H1 (cell line): Measurements from ENCODE around the gene POLE2. TPM values are rescaled to one million over a fixed set of nuclear protein-coding genes. Genes with fewer than 3 reads are reported as not detected.

ENCODE experiments used
- CTCF ChIA-PET: fragments of 300-600 bp; sonication (Branson Sonifier 250); formaldehyde crosslinking; loops from one replicate; lab custom pipeline; 2021; ENCODE audit not compliant: partially characterized antibody; lab: Charles Lee
- POLR2A ChIA-PET: fragments of 300-600 bp; sonication (Branson Sonifier 250); formaldehyde crosslinking; loops from one replicate; lab custom pipeline; 2021; ENCODE audit warnings: inconsistent platforms; ENCODE audit not compliant: partially characterized antibody; lab: Charles Lee
- DNase-seq, 2 experiments: peaks; one replicate each; pipeline versions ENCODE4 v3.0.0 to v3.0.0-alpha.2; 2010 to 2022; ENCODE audit warnings: low spot score in 2 of 2, low read depth in 1 of 2, mixed read lengths in 1 of 2
- FAIRE-seq: peaks from 2 replicates; lab custom pipeline; 2011; peaks lifted over from hg19 to GRCh38; lab: Jason Lieb, UNC
- H2AFZ ChIP-seq: 2 replicates; pipeline ENCODE4 v1.8.1; 2012; ENCODE audit warnings: low read length, inconsistent platforms
- H2AK5ac ChIP-seq: 2 replicates; pipeline ENCODE4 v1.6.1; 2013; ENCODE audit warnings: low read depth, low read length
- H2BK120ac ChIP-seq: replicated peaks from 2 replicates; pipeline ENCODE3; 2013; ENCODE audit warnings: low read depth, low read length, inconsistent platforms
- H2BK12ac ChIP-seq: 2 replicates; pipeline ENCODE4 v1.6.1; 2013; ENCODE audit warnings: low read depth, low read length
- H2BK15ac ChIP-seq: 2 replicates; pipeline ENCODE4 v1.6.1; 2013; ENCODE audit warnings: low read length
- H2BK20ac ChIP-seq: 2 replicates; pipeline ENCODE4 v1.6.1; 2013; ENCODE audit warnings: low read length
- H2BK5ac ChIP-seq: 2 replicates; pipeline ENCODE4 v1.6.1; 2013; ENCODE audit warnings: low read depth, low read length
- H3K14ac ChIP-seq: 2 replicates; pipeline ENCODE4 v1.6.1; 2013; ENCODE audit warnings: inconsistent platforms; ENCODE audit not compliant: insufficient read length
- H3K18ac ChIP-seq: 2 replicates; pipeline ENCODE4 v1.6.1; 2013; ENCODE audit warnings: low read length; ENCODE audit errors: extremely low read depth
- H3K23ac ChIP-seq: 2 replicates; pipeline ENCODE4 v1.6.1; 2013; ENCODE audit warnings: inconsistent platforms; ENCODE audit not compliant: insufficient read length
- H3K23me2 ChIP-seq: 2 replicates; pipeline ENCODE4 v1.6.1; 2013; ENCODE audit warnings: low read depth, low read length
- H3K27ac ChIP-seq: 2 replicates; pipeline ENCODE4 v1.6.1; 2011; ENCODE audit warnings: low read depth, low read length, inconsistent platforms
- H3K27me3 ChIP-seq, 4 experiments: replicated peaks in 1 of 4; 1 replicate in 1 of 4; 2 replicates in 3 of 4; pipeline versions ENCODE4 v1.6.1 to v1.8.1; 2011 to 2013; ENCODE audit warnings: low read length in 3 of 4, mild to moderate bottlenecking in 3 of 4, inconsistent platforms in 2 of 4, mixed read lengths in 2 of 4, moderate library complexity in 1 of 4; ENCODE audit not compliant: control insufficient read depth in 3 of 4, insufficient read depth in 3 of 4; ENCODE audit errors: extremely low read depth in 1 of 4
- H3K36me3 ChIP-seq, 4 experiments: 2 replicates each; pipeline versions ENCODE4 v1.6.1 to v1.8.1; 2011 to 2013; ENCODE audit warnings: mild to moderate bottlenecking in 4 of 4, low read length in 3 of 4, moderate library complexity in 2 of 4, control low read depth in 1 of 4, inconsistent platforms in 1 of 4; ENCODE audit not compliant: insufficient read depth in 4 of 4, control insufficient read depth in 2 of 4
- H3K4ac ChIP-seq: replicated peaks from 2 replicates; pipeline ENCODE3; 2013; ENCODE audit warnings: low read length, low read depth, mixed read lengths, inconsistent platforms; ENCODE audit not compliant: insufficient read length
- H3K4me1 ChIP-seq, 4 experiments: replicated peaks in 1 of 4; 1 replicate in 1 of 4; 2 replicates in 3 of 4; pipeline versions ENCODE4 v1.6.1 to v1.8.1; 2011 to 2013; ENCODE audit warnings: low read length in 3 of 4, inconsistent platforms in 2 of 4, mixed read lengths in 1 of 4; ENCODE audit not compliant: insufficient read depth in 4 of 4, control insufficient read depth in 3 of 4
- H3K4me2 ChIP-seq, 2 experiments: 2 replicates each; pipeline versions ENCODE4 v1.6.1 to v1.8.1; 2011 to 2013; ENCODE audit warnings: low read depth in 2 of 2, low read length in 2 of 2, control low read depth in 1 of 2, inconsistent platforms in 1 of 2, mild to moderate bottlenecking in 1 of 2; ENCODE audit not compliant: insufficient read depth in 1 of 2
- H3K4me3 ChIP-seq, 4 experiments: fragments of 200-600, 300-600 bp in 1 of 4; sonication (generic), shearing (Covaris generic), sonication (Bioruptor Twin) in 1 of 4; 2 replicates each; pipeline versions ENCODE4 v1.5.1 to v1.8.1; 2011 to 2016; ENCODE audit warnings: low read length in 4 of 4, low read depth in 3 of 4, control low read depth in 2 of 4, inconsistent platforms in 2 of 4, mild to moderate bottlenecking in 2 of 4, mixed read lengths in 1 of 4, moderate library complexity in 1 of 4; ENCODE audit not compliant: insufficient read depth in 2 of 4; ENCODE audit errors: extremely low read depth in 1 of 4
- H3K56ac ChIP-seq: replicated peaks from 2 replicates; pipeline ENCODE3; 2013; ENCODE audit warnings: low read depth, mild to moderate bottlenecking, mixed read lengths, low read length, inconsistent platforms; ENCODE audit not compliant: insufficient read length
- H3K79me1 ChIP-seq: 2 replicates; pipeline ENCODE4 v1.6.1; 2013; ENCODE audit warnings: low read depth, low read length, control low read depth
- H3K79me2 ChIP-seq, 2 experiments: 2 replicates each; pipeline versions ENCODE4 v1.6.1 to v1.8.1; 2012 to 2013; ENCODE audit warnings: low read length in 2 of 2, mild to moderate bottlenecking in 2 of 2, inconsistent platforms in 1 of 2; ENCODE audit not compliant: insufficient read depth in 2 of 2, control insufficient read depth in 1 of 2
- H3K9ac ChIP-seq, 4 experiments: replicated peaks in 1 of 4; 1 replicate in 1 of 4; 2 replicates in 3 of 4; pipeline versions ENCODE4 v1.6.1 to v1.8.1; 2011 to 2013; ENCODE audit warnings: low read depth in 3 of 4, low read length in 3 of 4, control low read depth in 2 of 4, mild to moderate bottlenecking in 2 of 4, moderate library complexity in 2 of 4, inconsistent platforms in 1 of 4; ENCODE audit errors: extremely low read depth in 1 of 4
- H3K9me3 ChIP-seq, 2 experiments: 2 replicates each; pipeline versions ENCODE4 v1.6.1 to v1.8.1; 2012 to 2013; ENCODE audit warnings: mild to moderate bottlenecking in 2 of 2, moderate library complexity in 2 of 2, control low read depth in 1 of 2, inconsistent platforms in 1 of 2, low read depth in 1 of 2, low read length in 1 of 2, mixed read lengths in 1 of 2; ENCODE audit not compliant: insufficient read depth in 2 of 2
- H4K20me1 ChIP-seq, 2 experiments: replicated peaks in 1 of 2; 2 replicates each; pipeline versions ENCODE3 to v1.8.1; 2011 to 2013; ENCODE audit warnings: inconsistent platforms in 2 of 2, low read length in 2 of 2, mild to moderate bottlenecking in 1 of 2; ENCODE audit not compliant: insufficient read depth in 2 of 2, control insufficient read depth in 1 of 2
- H4K5ac ChIP-seq: 2 replicates; pipeline ENCODE4 v1.6.1; 2013; ENCODE audit warnings: low read length, low read depth, mixed read lengths, inconsistent platforms; ENCODE audit not compliant: insufficient read length
- H4K8ac ChIP-seq: 2 replicates; pipeline ENCODE4 v1.8.0; 2013; ENCODE audit warnings: mild to moderate bottlenecking, moderate library complexity, low read length, inconsistent platforms; ENCODE audit not compliant: insufficient read depth; ENCODE audit errors: extremely low read depth
- H4K91ac ChIP-seq: replicated peaks from 2 replicates; pipeline ENCODE3; 2013; ENCODE audit warnings: low read length, mixed read lengths, inconsistent platforms; ENCODE audit not compliant: insufficient read length
- ATF3 ChIP-seq: IDR thresholded peaks from 2 replicates; pipeline ENCODE4 v1.6.1; 2011; ENCODE audit warnings: low read depth, mild to moderate bottlenecking, low read length; ENCODE audit not compliant: insufficient read depth
- CTBP2 ChIP-seq: IDR thresholded peaks from 2 replicates; pipeline ENCODE4 v1.7.0; 2011; ENCODE audit warnings: borderline replicate concordance, mild to moderate bottlenecking, moderate library complexity, mixed read lengths, low read length; ENCODE audit not compliant: insufficient read depth, insufficient read length
- GABPA ChIP-seq: IDR thresholded peaks from 2 replicates; pipeline ENCODE4 v1.6.1; 2011; ENCODE audit warnings: mild to moderate bottlenecking, low read length, moderate library complexity, borderline replicate concordance; ENCODE audit not compliant: insufficient read depth
- HDAC6 ChIP-seq: IDR thresholded peaks from one replicate; pipeline ENCODE4 v1.7.1; 2012; ENCODE audit warnings: low read depth, mild to moderate bottlenecking, inconsistent platforms, low read length, moderate library complexity
- JUND ChIP-seq: IDR thresholded peaks from 2 replicates; pipeline ENCODE4 v1.6.1; 2011; ENCODE audit warnings: mild to moderate bottlenecking, improper control_type of control experiment, low read length
- KDM4A ChIP-seq: IDR thresholded peaks from one replicate; pipeline ENCODE4 v1.7.1; 2012; ENCODE audit warnings: low read depth, mild to moderate bottlenecking, moderate library complexity, low read length, inconsistent platforms; ENCODE audit not compliant: severe bottlenecking
- POLR2AphosphoS5 ChIP-seq: IDR thresholded peaks from 2 replicates; pipeline ENCODE4 v1.6.1; 2011; ENCODE audit warnings: low read depth, low read length
- RNF2 ChIP-seq: fragments of 200-900, 300-1000 bp; sonication (generic); IDR thresholded peaks from 2 replicates; pipeline ENCODE4 v1.7.1; 2016; ENCODE audit warnings: borderline replicate concordance, low read depth, mild to moderate bottlenecking, antibody characterized with exemption, low read length; ENCODE audit not compliant: poor library complexity, severe bottlenecking; ENCODE audit errors: missing control alignments
- SRF ChIP-seq: IDR thresholded peaks from 2 replicates; pipeline ENCODE4 v1.6.1; 2011; ENCODE audit warnings: mild to moderate bottlenecking, low read depth, low read length, moderate library complexity
- SUZ12 ChIP-seq: fragments of 200-600 bp; sonication (generic); IDR thresholded peaks from 2 replicates; pipeline ENCODE4 v1.6.1; 2012; ENCODE audit warnings: mild to moderate bottlenecking, inconsistent platforms, low read length, moderate library complexity, mixed read lengths
- TAF7 ChIP-seq: optimal IDR thresholded peaks from 2 replicates; pipeline ENCODE3; 2011; ENCODE audit warnings: low read depth, mild to moderate bottlenecking, inconsistent platforms, low read length, moderate library complexity, borderline replicate concordance
- TEAD4 ChIP-seq: IDR thresholded peaks from 2 replicates; pipeline ENCODE4 v1.6.1; 2012; ENCODE audit warnings: low read depth, low read length, inconsistent platforms, mixed read lengths
- WGBS, 2 experiments: shearing (Covaris generic) in 1 of 2; methylation state at CpG; one replicate each; pipeline versions ENCODE4 v1.1.6 to v1.1.7; 2013 to 2015; ENCODE audit warnings: low lambda C conversion rate in 2 of 2, mixed read lengths in 2 of 2, inconsistent platforms in 1 of 2, low coverage in 1 of 2, missing lambda C conversion rate in 1 of 2; ENCODE audit not compliant: insufficient replicate concordance in 2 of 2, insufficient coverage in 1 of 2, insufficient read length in 1 of 2; ENCODE audit errors: extremely low coverage in 1 of 2, missing lambda C conversion rate in 1 of 2; 5-methylcytosine and 5-hydroxymethylcytosine counted together
- polyA plus RNA-seq, 7 experiments: library from polyadenylated mRNA; depleted of rRNA in 3 of 7; stranded (reverse) in 5 of 7; unstranded in 2 of 7; fragments of >200 nt in 5 of 7; fragments of 200-250 nt in 2 of 7; gene quantifications; 1 replicate in 5 of 7; 2 replicates in 1 of 7; 4 replicates in 1 of 7; pipeline versions ENCODE4 v1.2.1 to v1.2.3, GENCODE V29; 2011 to 2013; ENCODE audit warnings: missing spikeins in 2 of 7, mixed read lengths in 2 of 7
- total RNA-seq: library from RNA; stranded (reverse); fragmentation: NEBNext Ultra II Directional; extraction: Animal tissue kit (Norgen Biotek cat#: 25700); gene quantifications from 2 replicates; pipeline ENCODE4 v1.2.1, GENCODE V29; 2021

The POLE2 gene
- total and polyA plus RNA-seq, 2 of the 8 experiments (the other 6 are each of a cell fraction or from before 2014, with no cell fraction given): 31.2 to 41.7 TPM

DNA sequence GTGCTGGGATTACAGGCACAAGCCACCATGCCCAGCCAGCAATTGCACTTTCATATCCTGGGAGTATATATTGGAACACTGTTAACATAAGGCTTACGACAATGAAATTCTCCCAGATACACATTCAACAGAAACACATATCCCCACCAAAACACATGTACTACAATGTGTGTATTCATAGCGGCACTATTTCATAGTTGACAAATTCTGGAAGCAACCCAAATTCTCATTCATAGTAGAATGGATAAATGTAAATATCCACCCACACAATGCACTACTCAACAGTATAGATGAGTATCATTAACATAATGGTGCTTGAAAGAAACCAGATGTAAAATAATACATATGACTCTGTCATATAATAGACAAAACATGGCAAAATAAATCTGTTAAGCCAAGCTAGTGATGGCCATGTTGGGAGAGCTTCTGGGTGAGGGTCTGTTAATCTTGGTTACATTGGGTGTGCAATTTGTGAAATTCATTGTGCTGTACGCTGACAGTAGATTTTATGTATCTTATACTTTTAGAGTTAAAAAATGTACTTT is 50.4 kb downstream of the POLE2 start:
- Histone ChIP-seq H3K56ac (no peak overlapping the region), H2AK5ac (no peak overlapping the region), H2BK5ac (no peak overlapping the region), H3K36me3 (peaks cover 0 to 16% (median 1%) of the 10 kb centered on the region in 4 experiments; a peak in 1 of 8 replicates), H2BK12ac (no peak overlapping the region), H3K4ac (no peak overlapping the region), H3K23me2 (peaks cover 10% of the 10 kb centered on the region; the same call in 1 of the 2 replicates), H3K18ac (no peak overlapping the region), H3K4me3 (no peak overlapping the region), H3K79me1 (0 out of 2 replicates have a peak, but pooled peaks cover 6% of the 10 kb centered on the region), H4K8ac (no peak overlapping the region), H3K4me2 (no peak overlapping the region), H4K5ac (no peak overlapping the region), H4K91ac (no peak overlapping the region), H3K79me2 (peaks cover 0 to 66% of the 10 kb centered on the region in 2 experiments; a peak in 2 of 4 replicates), H2BK15ac (no peak overlapping the region), H4K20me1 (peaks cover 2 to 16% of the 10 kb centered on the region in 2 experiments), H3K9me3 (no peaks in the 10 kb centered on the region), H2AFZ (no peak overlapping the region), H2BK120ac (no peak overlapping the region), H3K9ac (no peak overlapping the region), H3K27me3 (no peaks in the 10 kb centered on the region), H3K27ac (no peak overlapping the region), H3K23ac (no peak overlapping the region), H3K4me1 (no peaks in the 10 kb centered on the region), H3K14ac (no peak overlapping the region), H2BK20ac (no peak overlapping the region)
- ChIA-PET CTCF (interaction anchor here (1.1 to 1.5 kb wide), 3 partner anchors 38 to 468 kb away, joined by 3 to 4 read pairs (median 3); no protein-coding TSS in a partner anchor), POLR2A (interaction anchor here (0.7 to 1.5 kb wide), 5 partner anchors 14 to 71 kb away, joined by 3 to 7 read pairs (median 4); partner anchors contain the start of genes MGAT2, POLE2 and RPL36AL)
- WGBS, 2 experiments: 91% methylated on average over 3 of the region's 3 CpGs; no CpG with 5 or more reads in 1 of the 2 experiments
- FAIRE-seq (no peak), DNase-seq (no peak)
- TF ChIP-seq CTBP2 (no peak), POLR2AphosphoS5 (no peak), SUZ12 (no peak), JUND (no peak), SRF (no peak), TEAD4 (no peak), TAF7 (no peak), HDAC6 (no peak), RNF2 (no peak), KDM4A (no peak), ATF3 (no peak), GABPA (no peak)
